ES-I3 (cell line): ENCODE measurements around the gene CEACAM8.
"Not testable (repeated sequence)": the region's sequence is repeated elsewhere in the genome, so short reads cannot be mapped to it uniquely, and the experiment has no call there.

ENCODE experiments used
- H3K36me3 ChIP-seq: 2 replicates; pipeline ENCODE4 v1.6.1; 2013; ENCODE audit warnings: mild to moderate bottlenecking, low read length, control low read depth, moderate library complexity; ENCODE audit not compliant: insufficient read depth
- H3K4me1 ChIP-seq: 2 replicates; pipeline ENCODE4 v1.6.1; 2013; ENCODE audit warnings: mild to moderate bottlenecking, control low read depth, low read length; ENCODE audit not compliant: insufficient read depth
- H3K9ac ChIP-seq: 2 replicates; pipeline ENCODE4 v1.6.1; 2013; ENCODE audit warnings: low read depth, mild to moderate bottlenecking, low read length, moderate library complexity
- H3K9me3 ChIP-seq: 2 replicates; pipeline ENCODE4 v1.6.1; 2013; ENCODE audit warnings: mild to moderate bottlenecking, low read length, moderate library complexity; ENCODE audit not compliant: control insufficient read depth, insufficient read depth

Gene CEACAM8

DNA sequence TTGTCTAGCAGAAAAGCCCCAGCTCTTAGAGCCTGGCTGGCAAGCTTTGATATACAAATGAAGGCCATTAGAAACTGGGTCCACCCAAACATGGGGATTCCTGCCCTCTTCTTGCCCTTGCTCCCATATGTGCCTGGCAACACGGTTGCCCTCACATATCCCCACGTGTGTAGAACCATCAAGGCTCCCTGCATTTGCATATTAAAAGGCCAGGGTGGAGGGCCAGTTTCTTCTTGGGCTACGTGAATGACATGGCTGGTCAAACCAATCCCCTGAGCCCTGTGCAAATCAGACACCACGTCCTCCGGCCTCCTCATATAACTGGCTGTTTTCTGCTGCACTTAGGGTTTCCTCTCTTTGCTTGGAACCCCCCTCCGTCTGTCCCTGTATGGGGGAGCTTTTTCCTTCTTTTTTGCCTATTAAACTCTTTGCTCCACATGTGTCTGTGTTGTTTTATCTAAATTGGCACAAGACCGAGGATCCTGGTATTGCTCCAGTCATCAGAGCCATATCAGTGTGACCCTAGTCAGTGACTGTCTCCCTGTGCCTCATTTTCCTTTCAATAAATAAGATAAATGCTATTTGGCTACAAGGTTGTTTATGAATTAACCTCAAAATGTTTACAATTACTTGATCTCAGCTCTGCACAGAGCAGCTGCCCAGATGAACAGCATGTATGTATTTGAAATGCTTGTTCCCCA, 36.1 kb downstream of the CEACAM8 start:
- peaks cover 33% of the 10 kb centered on the region for H3K4me1 ChIP-seq
- no peaks in the 10 kb centered on the region for H3K36me3 ChIP-seq
- H3K9me3 ChIP-seq = no peaks in the 10 kb centered on the region
- H3K9ac ChIP-seq = no peak overlapping the region

DNA sequence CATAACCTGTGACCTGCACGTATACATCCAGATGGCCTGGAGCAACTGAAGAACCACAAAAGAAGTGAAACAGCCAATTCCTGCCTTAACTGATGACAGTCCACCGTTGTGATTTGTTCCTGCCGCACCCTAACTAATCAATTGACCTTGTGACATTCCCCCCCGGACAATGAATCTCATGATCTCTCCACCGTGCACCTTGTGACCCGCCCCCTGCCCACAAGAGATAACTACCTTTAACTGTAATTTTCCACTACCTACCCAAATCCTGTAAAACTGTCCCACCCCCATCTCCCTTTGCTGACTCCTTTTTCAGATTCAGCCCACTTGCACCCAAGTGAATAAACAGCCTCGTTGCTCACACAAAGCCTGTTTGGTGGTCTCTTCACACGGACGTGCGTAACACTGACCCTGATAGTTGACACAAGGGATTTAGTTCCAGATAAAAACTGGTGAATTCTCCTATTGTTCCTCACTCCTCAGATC, 37.3 kb downstream of the CEACAM8 start:
- peaks cover 33% of the 10 kb centered on the region for H3K4me1 ChIP-seq
- not testable (repeated sequence) for H3K9ac ChIP-seq, H3K36me3 ChIP-seq, H3K9me3 ChIP-seq

DNA sequence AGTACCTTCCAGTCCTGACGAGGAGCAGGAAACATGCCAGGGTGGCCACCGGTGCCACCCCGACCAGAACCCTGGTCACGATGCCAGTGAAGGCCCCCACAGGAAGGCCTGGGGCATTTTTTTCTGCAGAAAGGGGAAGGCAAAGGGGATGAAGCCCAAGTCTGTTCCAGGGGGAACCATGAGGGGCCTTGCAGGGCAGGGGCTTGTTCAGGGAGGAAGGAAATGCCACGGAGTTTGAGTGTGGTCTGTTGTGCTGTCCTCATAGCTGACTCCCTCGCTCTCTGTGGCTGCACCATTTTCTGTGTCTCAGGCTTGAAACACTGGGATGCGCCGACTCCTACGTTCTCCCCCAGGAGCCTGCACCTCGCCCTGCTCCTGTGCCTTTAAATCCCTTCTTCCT, 38.9 kb downstream of the CEACAM8 start:
- Histone ChIP-seq H3K9ac (no peak overlapping the region), H3K9me3 (peaks cover 3% of the 10 kb centered on the region; the same call in 1 of the 2 replicates), H3K36me3 (no peaks in the 10 kb centered on the region), H3K4me1 (peaks cover 33% of the 10 kb centered on the region)

DNA sequence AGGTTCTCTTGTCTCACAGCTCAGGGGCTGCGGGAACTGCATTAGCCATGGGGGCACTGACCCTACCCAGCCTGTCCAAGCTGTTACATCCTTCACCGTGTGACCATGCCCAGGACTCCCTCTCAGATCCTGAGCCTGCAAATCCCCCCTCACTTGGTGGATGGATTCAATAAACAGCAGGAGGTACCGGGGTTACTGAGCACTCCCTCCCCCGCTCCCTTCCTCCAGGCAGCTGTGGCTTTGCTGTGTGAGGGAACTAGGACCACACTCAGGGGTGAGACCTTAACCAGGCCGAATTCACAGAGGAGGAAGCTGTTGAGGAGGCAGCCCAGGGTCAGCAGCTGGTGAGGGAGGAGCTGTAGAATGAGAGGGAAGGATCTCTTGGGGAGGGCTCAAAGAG, 39.4 kb downstream of the CEACAM8 start:
- Histone ChIP-seq H3K4me1 (peaks cover 31% of the 10 kb centered on the region), H3K9me3 (peaks cover 6% of the 10 kb centered on the region), H3K9ac (no peak overlapping the region), H3K36me3 (no peaks in the 10 kb centered on the region)

DNA sequence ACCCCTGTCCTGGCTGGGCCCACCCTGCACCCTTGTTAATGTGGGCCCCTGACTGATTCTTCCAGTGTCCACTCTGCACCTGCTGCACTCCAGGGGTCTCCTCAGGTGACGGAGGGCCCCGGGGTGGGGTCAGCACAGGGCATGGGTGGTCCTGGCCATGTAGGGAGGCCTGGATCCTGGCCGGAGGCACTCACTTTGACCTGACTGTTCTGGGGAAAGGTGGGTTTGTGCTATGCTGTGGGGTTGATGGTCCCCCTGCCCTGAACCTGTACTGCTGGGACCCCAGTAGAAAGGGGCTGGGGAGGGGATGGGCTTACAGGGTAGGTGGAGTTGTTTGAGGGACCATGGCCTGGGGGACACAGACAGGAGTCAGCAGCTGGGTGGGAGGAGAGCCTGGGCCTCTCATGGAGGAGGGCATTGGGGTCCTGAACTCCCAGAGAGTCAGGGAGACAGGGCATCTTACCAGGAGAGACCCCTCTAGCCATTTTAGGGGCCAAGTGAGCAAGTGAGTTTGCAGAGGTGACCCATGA, 40.6 kb downstream of the CEACAM8 start:
- Histone ChIP-seq H3K9ac (no peak overlapping the region), H3K9me3 (peaks cover 7% of the 10 kb centered on the region), H3K36me3 (no peaks in the 10 kb centered on the region), H3K4me1 (peaks cover 21% of the 10 kb centered on the region)

DNA sequence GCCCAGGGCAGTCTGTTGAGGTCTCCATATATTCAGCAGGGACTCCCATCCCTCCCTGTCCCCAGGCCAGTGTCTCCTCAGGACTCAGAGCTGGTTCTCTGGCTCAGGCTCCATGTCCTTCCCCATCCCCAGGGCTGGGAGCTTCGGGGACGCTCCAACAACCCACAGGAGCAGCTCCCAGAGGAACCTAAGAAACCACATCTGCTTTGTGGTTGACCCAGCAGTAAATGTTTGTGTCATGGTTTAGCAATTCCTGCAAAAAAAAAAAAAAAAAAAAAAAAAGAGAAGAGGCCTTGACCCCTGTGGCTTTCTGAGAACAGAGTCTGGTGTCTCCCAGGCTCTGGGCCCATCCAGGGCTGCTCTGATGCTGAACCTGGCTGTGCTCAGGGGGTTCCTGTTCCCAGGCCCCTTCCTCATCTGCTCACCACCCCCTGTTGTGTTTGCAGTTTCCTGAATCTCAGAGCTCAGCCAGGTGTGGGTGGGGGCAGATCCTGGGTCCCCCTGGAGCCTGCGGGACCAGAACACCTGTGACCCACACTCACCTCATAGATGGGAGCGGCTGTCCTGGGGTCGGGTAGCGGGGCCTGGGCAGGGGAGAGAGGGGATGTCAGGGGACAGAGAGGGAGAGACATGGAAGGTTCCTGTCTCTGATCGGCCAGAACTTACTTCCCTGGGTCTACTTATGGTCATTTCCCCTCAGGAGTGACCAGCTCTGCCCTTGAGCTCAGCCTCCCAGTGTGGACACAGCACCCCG, 41.3 kb downstream of the CEACAM8 start:
- peaks cover 15% of the 10 kb centered on the region for H3K4me1 ChIP-seq
- no peaks in the 10 kb centered on the region for H3K36me3 ChIP-seq
- H3K9ac ChIP-seq = no peak overlapping the region
- H3K9me3 ChIP-seq = peaks cover 7% of the 10 kb centered on the region

DNA sequence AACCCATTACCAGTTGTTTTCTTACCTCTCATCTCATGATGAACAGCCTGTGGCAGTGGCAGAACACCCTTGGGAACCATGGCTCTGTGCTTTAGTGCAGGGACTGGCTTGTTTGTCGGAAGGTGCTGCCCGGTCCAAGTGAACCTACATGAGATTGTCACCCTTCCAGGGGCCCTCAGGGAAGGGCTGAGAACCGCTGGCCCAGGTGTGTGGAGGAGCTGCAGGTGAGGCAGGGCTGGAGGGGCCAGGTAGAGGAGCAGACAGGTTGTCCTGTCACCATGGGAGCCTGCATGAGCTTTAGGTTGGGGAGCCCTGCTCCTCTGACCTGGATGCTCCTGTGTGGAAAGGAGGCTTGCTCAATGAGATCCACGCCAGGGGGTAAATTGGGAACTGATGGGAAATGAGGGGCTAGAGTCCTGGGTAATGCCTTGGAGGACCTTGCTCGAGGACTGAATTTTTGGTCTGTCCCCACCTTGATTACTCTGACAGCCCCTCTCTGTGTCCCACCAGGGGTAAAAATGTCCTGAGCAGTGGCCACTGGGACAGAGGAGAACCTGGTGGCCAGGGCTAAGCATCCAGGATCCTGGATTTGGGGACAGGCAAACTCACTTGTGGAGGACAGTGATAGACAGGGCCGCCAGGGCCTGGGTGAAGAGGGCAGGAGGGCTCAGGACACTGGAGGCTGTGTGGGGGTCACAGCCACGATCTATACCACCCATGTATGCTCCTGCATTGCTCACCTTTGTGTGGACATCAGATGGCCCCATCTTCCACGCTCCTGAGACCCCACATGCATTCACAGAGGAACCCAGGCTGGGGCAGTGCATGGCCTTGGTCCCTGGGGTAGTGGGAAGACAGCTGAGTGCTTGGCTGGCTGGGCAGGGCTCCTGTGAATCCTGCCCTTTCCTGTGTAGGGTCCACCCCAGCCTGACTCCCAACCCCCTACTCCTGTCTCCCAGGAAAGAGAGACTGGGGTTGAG, 42.3 kb downstream of the CEACAM8 start:
- peaks cover 7% of the 10 kb centered on the region for H3K9me3 ChIP-seq
- H3K4me1 ChIP-seq = peaks cover 11% of the 10 kb centered on the region

DNA sequence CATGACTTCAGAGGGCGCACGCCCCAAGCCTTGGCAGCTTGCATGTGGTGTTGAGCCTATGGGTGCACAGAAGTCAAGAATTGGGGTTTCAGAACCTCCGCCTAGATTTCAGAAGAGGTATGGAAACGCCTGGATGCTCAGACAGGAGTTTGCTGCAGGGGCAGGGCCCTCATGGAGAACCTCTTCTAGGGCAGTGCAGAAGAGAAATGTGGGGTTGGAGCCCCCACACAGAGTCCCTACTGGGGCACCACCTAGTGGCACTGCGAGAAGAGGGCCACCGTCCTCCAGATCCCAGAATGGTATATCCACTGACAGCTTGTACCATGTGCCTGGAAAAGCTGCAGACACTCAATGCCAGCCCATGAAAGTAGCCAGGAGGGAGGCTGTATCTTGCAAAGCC, 44.2 kb downstream of the CEACAM8 start:
- H3K4me1 ChIP-seq, H3K9me3 ChIP-seq, H3K36me3 ChIP-seq, H3K9ac ChIP-seq: not testable (repeated sequence)

More for the DNA sequence above, 42.3 kb downstream of the CEACAM8 start:
- Histone ChIP-seq H3K36me3 (no peaks in the 10 kb centered on the region), H3K9ac (no peak overlapping the region)

DNA sequence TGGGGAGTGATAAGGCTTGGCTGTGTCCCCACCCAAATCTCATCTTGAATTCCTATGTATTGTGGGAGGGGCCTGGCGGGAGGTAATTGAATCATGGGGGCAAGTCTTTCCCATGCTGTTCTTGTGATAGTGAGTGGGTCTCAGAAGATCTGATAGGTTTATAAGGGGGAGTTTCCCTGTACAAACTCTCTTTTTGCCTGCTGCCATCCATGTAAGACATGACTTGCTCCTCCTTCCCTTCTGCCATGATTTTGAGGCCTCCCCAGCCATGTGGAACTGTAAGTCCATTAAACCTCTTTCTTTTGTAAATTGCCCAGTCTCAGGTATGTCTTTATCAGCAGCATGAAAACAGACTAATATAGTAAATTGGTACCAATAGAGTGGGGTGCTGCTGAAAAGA, 45.7 kb downstream of the CEACAM8 start:
- not testable (repeated sequence) for H3K9me3 ChIP-seq, H3K36me3 ChIP-seq, H3K4me1 ChIP-seq, H3K9ac ChIP-seq

DNA sequence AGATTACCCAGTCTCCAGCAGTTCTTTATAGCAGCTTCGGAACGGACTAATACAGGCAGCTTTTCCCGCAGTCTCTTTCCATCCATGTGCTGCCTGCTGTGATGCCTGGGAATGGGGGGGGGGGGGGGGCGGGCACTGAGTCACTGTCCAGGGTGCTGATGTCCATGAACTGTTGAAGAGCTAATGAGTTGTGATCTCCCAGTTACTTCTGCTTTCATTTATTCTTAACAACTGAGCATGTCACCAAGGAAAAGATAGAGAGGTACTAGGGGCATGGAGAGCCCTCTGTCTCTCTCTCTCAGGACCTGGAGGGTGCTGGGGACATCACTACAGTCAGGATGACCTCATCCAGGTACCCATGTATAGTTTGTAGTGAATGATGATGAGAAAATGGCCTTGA, 46.2 kb downstream of the CEACAM8 start:
- H3K36me3 ChIP-seq = no peaks in the 10 kb centered on the region
- H3K9me3 ChIP-seq = peaks cover 7% of the 10 kb centered on the region
- H3K9ac ChIP-seq = no peak overlapping the region
- no peaks in the 10 kb centered on the region for H3K4me1 ChIP-seq

DNA sequence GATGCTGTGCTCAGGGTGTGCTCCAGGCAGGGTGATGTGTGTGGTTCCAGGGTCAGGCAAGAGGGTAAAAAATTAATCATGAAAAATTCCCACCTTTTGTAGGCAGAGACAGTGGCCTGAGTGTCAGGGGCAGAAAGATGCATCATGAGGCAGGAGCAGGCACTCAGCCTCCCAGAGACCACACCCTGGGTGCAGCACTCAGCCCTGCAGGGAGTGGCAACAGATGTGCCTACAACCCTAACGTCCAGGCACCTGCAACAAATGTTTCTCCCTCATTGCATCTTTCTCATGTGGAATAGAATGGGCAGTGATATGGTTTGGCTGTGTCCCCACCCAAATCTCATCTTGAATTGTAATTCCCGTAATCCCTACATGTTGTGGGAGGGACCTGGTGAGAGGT, 46.8 kb downstream of the CEACAM8 start:
- Histone ChIP-seq H3K9me3 (peaks cover 7% of the 10 kb centered on the region), H3K4me1 (no peaks in the 10 kb centered on the region), H3K36me3 (no peaks in the 10 kb centered on the region)

DNA sequence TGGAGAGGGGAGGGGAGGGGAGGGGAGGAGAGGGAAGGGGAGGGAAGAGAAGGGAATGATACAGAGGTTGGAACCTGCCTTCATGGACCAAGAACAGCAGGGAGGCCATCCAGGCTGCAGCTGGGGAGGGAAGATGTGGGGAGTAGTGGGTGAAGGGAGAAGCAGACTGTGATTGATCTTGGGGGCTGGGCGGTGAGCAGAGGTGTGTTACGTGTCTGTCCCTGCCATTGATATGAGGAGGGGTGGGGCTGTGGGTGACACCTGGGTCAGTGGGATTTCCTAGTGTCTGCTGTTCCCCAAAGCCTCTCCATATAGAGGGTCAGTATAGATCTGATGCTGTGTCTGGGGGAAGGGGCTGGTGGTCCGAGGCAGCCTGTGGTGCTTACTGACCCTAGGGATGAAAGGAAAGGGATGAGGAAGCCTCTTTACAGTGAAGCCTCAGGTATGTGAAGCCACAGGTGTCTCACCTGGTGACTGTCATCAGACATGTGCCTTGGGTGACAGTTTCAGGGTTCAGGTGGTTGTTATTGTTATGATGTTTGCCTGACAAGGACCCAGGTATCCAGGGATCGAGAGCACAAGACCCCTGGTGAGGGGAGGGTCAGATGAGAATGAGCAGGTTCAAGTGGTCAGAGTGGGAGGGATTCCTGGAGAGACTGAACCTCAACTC, 47.8 kb downstream of the CEACAM8 start:
- H3K4me1 ChIP-seq = no peaks in the 10 kb centered on the region
- H3K36me3 ChIP-seq = no peaks in the 10 kb centered on the region
- H3K9me3 ChIP-seq = peaks cover 7% of the 10 kb centered on the region
- no peak overlapping the region for H3K9ac ChIP-seq

More for the DNA sequence above, 46.8 kb downstream of the CEACAM8 start:
- H3K9ac ChIP-seq = no peak overlapping the region

DNA sequence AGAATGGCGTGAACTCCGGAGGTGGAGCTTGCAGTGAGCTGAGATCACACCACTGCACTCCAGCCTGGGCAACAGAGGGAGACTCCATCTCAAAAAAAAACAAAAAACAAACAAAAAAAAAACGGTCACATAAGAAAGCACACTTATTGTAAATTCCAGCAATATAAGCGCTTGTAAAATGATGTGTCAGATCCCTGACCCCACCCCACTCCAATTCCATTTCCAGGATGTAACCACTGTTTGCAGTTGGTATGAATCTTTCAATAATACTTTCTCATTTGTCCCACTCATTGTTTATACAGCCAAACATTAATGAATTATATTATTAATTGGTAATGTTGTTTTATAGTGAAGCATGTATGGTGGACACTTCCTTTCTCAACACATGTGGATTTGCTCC, 50.6 kb downstream of the CEACAM8 start:
- H3K9me3 ChIP-seq = no peaks in the 10 kb centered on the region
- no peaks in the 10 kb centered on the region for H3K36me3 ChIP-seq
- H3K9ac ChIP-seq = no peak overlapping the region
- peaks cover 10% of the 10 kb centered on the region for H3K4me1 ChIP-seq

DNA sequence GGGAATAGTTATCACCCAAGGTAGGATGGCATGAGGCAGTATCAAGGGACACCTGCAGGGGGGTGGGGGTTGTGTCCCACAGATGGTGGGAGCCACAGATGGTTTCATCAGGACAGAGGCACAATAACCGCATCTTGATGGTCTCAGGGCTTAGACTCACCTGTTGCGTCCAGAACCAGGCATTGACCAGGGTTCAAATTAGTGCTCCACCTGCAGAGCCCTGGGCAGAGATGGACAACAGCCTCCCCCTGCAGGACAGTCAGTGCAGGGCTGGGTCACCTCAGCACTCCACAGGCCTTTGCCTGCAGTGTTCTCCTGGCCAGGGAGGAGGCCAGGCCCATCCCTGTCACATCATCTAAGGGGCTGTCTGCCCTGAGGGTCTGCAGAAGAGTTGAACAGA, 51.9 kb downstream of the CEACAM8 start:
- H3K9ac ChIP-seq = no peak overlapping the region

More for the DNA sequence above, 51.9 kb downstream of the CEACAM8 start:
- H3K36me3 ChIP-seq = no peaks in the 10 kb centered on the region
- peaks cover 13% of the 10 kb centered on the region for H3K4me1 ChIP-seq
- H3K9me3 ChIP-seq = no peaks in the 10 kb centered on the region
